Measurements from ENCODE around the gene LIPT2.

The LIPT2 gene

DNA sequence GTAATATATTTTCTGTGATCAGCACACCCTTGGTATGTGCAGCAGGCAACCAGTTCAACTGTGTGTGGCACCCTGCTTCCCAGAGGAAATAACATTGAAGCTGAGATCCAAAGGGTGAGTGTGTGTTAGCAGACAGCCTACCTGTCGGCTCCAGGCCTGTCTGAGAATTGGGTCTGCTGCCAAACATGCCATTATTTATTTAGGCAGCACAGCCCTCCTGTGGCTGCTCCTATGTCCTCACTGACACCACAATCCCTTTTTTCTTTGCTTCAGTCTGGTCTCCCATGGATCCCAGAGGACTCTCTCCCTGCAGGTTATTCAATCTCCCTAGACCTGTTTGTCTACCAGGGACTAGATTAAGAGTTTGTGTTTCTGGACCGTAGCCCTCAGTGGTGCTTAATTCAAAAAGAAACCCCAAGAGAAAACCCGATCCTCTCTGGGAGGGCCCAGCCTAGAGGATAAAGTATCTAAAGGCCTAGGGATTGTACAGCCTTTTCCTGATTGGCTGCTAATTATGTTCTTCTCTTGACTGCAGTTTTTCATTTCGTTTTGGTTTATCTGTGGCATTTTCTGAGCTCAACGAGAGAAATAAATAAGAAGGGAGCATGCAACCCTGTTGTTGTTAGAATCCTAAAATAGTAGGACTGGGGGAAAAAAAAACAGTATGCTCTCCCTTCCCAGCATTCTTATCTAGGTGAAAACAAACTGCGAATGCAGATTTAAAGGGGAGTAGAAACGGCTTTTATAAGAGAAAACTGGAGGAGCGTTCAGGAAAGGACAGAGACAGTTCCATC is 50.3 kb downstream of the LIPT2 start:
- no peak overlapping the region for H3K4me3 ChIP-seq (ENCODE audit: low read length)
- H3K27me3 ChIP-seq (replicated peaks; ENCODE audit: insufficient read depth, low read length): no peaks in the 10 kb centered on the region
- no peaks in the 10 kb centered on the region for H3K9me3 ChIP-seq (replicated peaks; ENCODE audit: insufficient read depth, low read length)
- H3K79me2 ChIP-seq (ENCODE audit: low read length): no peaks in the 10 kb centered on the region
- no peaks in the 10 kb centered on the region for H3K36me3 ChIP-seq (replicated peaks; ENCODE audit: insufficient read depth, low read length)
- no peaks in the 10 kb centered on the region for H3K4me1 ChIP-seq (ENCODE audit: low read length)
- H3K9ac ChIP-seq (ENCODE audit: low read length): no peak overlapping the region
- H3K27ac ChIP-seq (ENCODE audit: low read length): no peak overlapping the region
- no peak for TF ChIP-seq EZH2phosphoT487 (IDR thresholded peaks at IDR 0.05; ENCODE audit: low read length)
- no peak for TF ChIP-seq EZH2 (optimal IDR thresholded peaks at IDR 0.05; ENCODE audit: low read depth, low read length)
- TF ChIP-seq, protein P1, sequence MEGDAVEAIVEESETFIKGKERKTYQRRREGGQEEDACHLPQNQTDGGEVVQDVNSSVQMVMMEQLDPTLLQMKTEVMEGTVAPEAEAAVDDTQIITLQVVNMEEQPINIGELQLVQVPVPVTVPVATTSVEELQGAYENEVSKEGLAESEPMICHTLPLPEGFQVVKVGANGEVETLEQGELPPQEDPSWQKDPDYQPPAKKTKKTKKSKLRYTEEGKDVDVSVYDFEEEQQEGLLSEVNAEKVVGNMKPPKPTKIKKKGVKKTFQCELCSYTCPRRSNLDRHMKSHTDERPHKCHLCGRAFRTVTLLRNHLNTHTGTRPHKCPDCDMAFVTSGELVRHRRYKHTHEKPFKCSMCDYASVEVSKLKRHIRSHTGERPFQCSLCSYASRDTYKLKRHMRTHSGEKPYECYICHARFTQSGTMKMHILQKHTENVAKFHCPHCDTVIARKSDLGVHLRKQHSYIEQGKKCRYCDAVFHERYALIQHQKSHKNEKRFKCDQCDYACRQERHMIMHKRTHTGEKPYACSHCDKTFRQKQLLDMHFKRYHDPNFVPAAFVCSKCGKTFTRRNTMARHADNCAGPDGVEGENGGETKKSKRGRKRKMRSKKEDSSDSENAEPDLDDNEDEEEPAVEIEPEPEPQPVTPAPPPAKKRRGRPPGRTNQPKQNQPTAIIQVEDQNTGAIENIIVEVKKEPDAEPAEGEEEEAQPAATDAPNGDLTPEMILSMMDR (IDR thresholded peaks at IDR 0.05; ENCODE audit: low read length): no peak
- no peaks in the 10 kb centered on the region for H3F3A ChIP-seq (ENCODE audit: insufficient read depth, low read length)
- no peaks in the 10 kb centered on the region for H3K9me2 ChIP-seq (replicated peaks; ENCODE audit: insufficient read depth, low read length)
- no peak for DNase-seq
- no peak overlapping the region for H2AFZ ChIP-seq (ENCODE audit: low read length)
- no peaks in the 10 kb centered on the region for H4K20me1 ChIP-seq (ENCODE audit: insufficient read depth, low read length)
- H3K4me2 ChIP-seq (ENCODE audit: low read depth, low read length): no peak overlapping the region

DNA sequence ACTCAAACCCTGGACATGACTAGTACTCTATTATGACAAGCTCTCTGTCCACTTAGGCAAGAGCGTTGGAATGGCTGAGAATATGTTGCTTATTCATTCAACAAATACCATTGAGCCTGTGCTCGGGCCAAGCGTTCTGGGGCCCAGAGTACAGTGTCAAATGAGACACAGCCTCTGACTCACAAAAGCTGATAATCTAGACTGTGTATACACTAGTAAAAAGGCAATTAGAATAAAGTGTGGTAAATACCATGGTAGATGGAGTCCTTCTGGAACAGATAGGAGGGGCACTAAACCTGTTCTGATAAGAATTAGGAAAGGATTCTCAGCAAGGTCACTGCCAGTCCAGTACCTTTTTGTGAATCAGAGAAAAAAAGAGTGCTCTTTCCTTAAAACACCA is 50.9 kb downstream of the LIPT2 start:
- Histone ChIP-seq H2AFZ (ENCODE audit: low read length) (no peak overlapping the region), H3K9me3 (replicated peaks; ENCODE audit: insufficient read depth, low read length) (no peaks in the 10 kb centered on the region), H3K9me2 (replicated peaks; ENCODE audit: insufficient read depth, low read length) (no peaks in the 10 kb centered on the region), H3K79me2 (ENCODE audit: low read length) (no peaks in the 10 kb centered on the region), H3K36me3 (replicated peaks; ENCODE audit: insufficient read depth, low read length) (no peaks in the 10 kb centered on the region), H3K27me3 (replicated peaks; ENCODE audit: insufficient read depth, low read length) (no peaks in the 10 kb centered on the region), H3K4me3 (ENCODE audit: low read length) (no peak overlapping the region), H4K20me1 (ENCODE audit: insufficient read depth, low read length) (no peaks in the 10 kb centered on the region), H3K4me2 (ENCODE audit: low read depth, low read length) (no peak overlapping the region), H3K27ac (ENCODE audit: low read length) (no peak overlapping the region), H3K4me1 (ENCODE audit: low read length) (no peaks in the 10 kb centered on the region), H3K9ac (ENCODE audit: low read length) (no peak overlapping the region), H3F3A (ENCODE audit: insufficient read depth, low read length) (no peaks in the 10 kb centered on the region)
- DNase-seq: no peak
- TF ChIP-seq, protein P1 (IDR thresholded peaks at IDR 0.05; ENCODE audit: low read length): no peak
- TF ChIP-seq EZH2 (optimal IDR thresholded peaks at IDR 0.05; ENCODE audit: low read depth, low read length) (no peak), EZH2phosphoT487 (IDR thresholded peaks at IDR 0.05; ENCODE audit: low read length) (no peak)
